ENCODE results near the gene ATP6V1B1. TPM values are rescaled to one million over a fixed set of nuclear protein-coding genes. Genes with fewer than 3 reads are reported as not detected.
A peak's percentile ranks its signal among the peaks of the same experiment; 100 is the strongest.

ATP6V1B1 gene
- total RNA-seq, 2 experiments from 2014 or later, result not detected

GRCh38 chr2:70922235-70923234 is 13.2 kb upstream of the ATP6V1B1 start:
- TF ChIP-seq CTCF (IDR thresholded peaks at IDR 0.05), result no peak
- H3K27me3 ChIP-seq (ENCODE audit: control insufficient read depth in 1 of 2, insufficient read depth in 2 of 2, low read length in 2 of 2), result peaks cover 2 to 8% of the 10 kb centered on the region in 2 experiments
- Mint-ChIP-seq H3K9me3 (no peaks in the 10 kb centered on the region), H3K4me1 (ENCODE audit: low read depth) (no peaks in the 10 kb centered on the region), H3K36me3 (ENCODE audit: low read depth) (no peaks in the 10 kb centered on the region), H3K4me3 (no peak overlapping the region), H3K27me3 (peaks cover 27% of the 10 kb centered on the region), H3K27ac (no peak overlapping the region)
- peaks cover 3% of the 10 kb centered on the region for H3K4me1 ChIP-seq (ENCODE audit: insufficient read depth, low read length)
- peaks cover 0 to 4% of the 10 kb centered on the region in 2 experiments for H3K9me3 ChIP-seq (ENCODE audit: control insufficient read depth in 1 of 2, insufficient read depth in 1 of 2, low read length in 2 of 2)
- no peak for ATAC-seq (ENCODE audit: poor library complexity)
- H3K27ac ChIP-seq (ENCODE audit: low read depth in 1 of 2, low read length in 2 of 2), result no peak overlapping the region
- H3K36me3 ChIP-seq (ENCODE audit: insufficient read depth, low read length), result no peaks in the 10 kb centered on the region
- POLR2A ChIA-PET, result no interaction called here
- H3K4me3 ChIP-seq (ENCODE audit: low read length), result no peak overlapping the region
- peak in 1 of 14 experiments; percentile 21 for DNase-seq
- intact Hi-C loops (cut with DNase I, micrococcal nuclease), result loop anchor here in 1 of 2 experiments (5.0 kb wide), 1 partner anchor 50 kb away; no protein-coding TSS in a partner anchor
- CTCF ChIA-PET, result interaction anchor here (1.0 kb wide), 1 partner anchor 26 kb away, joined by 3 read pairs; no protein-coding TSS in a partner anchor

GRCh38 chr2:70923378-70924015 is 12.2 kb upstream of the ATP6V1B1 start:
- H3K27me3 Mint-ChIP-seq, result peaks cover 18% of the 10 kb centered on the region
- intact Hi-C loops (cut with DNase I, micrococcal nuclease), result loop anchor here in 1 of 2 experiments (5.0 kb wide), 1 partner anchor 51 kb away; no protein-coding TSS in a partner anchor
- H3K27ac Mint-ChIP-seq, result no peak overlapping the region
- no peak overlapping the region for H3K4me3 ChIP-seq (ENCODE audit: low read length)
- no peaks in the 10 kb centered on the region for H3K9me3 Mint-ChIP-seq
- ATAC-seq (ENCODE audit: poor library complexity) (no peak), DNase-seq (peak in 1 of 14 experiments; percentile 30)
- CTCF ChIA-PET, result no interaction called here
- H3K36me3 ChIP-seq (ENCODE audit: insufficient read depth, low read length), result no peaks in the 10 kb centered on the region
- no peak overlapping the region for H3K4me3 Mint-ChIP-seq
- TF ChIP-seq CTCF (IDR thresholded peaks at IDR 0.05), result no peak
- POLR2A ChIA-PET, result no interaction called here
- no peaks in the 10 kb centered on the region for H3K4me1 Mint-ChIP-seq (ENCODE audit: low read depth)
- peaks cover 3% of the 10 kb centered on the region for H3K4me1 ChIP-seq (ENCODE audit: insufficient read depth, low read length)
- H3K9me3 ChIP-seq (ENCODE audit: control insufficient read depth in 1 of 2, insufficient read depth in 1 of 2, low read length in 2 of 2), result no peaks in the 10 kb centered on the region
- no peak overlapping the region for H3K27ac ChIP-seq (ENCODE audit: low read depth in 1 of 2, low read length in 2 of 2)
- no peaks in the 10 kb centered on the region for H3K36me3 Mint-ChIP-seq (ENCODE audit: low read depth)
- peaks cover under 1 to 2% of the 10 kb centered on the region in 2 experiments for H3K27me3 ChIP-seq (ENCODE audit: control insufficient read depth in 1 of 2, insufficient read depth in 2 of 2, low read length in 2 of 2)

GRCh38 chr2:70926042-70926441 is 9.7 kb upstream of the ATP6V1B1 start:
- H3K4me1 ChIP-seq (ENCODE audit: insufficient read depth, low read length), result no peaks in the 10 kb centered on the region
- intact Hi-C loops (cut with DNase I, micrococcal nuclease), result no loop called here
- no peaks in the 10 kb centered on the region for H3K9me3 ChIP-seq (ENCODE audit: control insufficient read depth in 1 of 2, insufficient read depth in 1 of 2, low read length in 2 of 2)
- no peaks in the 10 kb centered on the region for H3K36me3 Mint-ChIP-seq (ENCODE audit: low read depth)
- ChIA-PET CTCF (no interaction called here), POLR2A (no interaction called here)
- no peak overlapping the region for H3K4me3 Mint-ChIP-seq
- ATAC-seq (ENCODE audit: poor library complexity) (no peak), DNase-seq (peak in 1 of 14 experiments; percentile 25)
- no peak overlapping the region for H3K4me3 ChIP-seq (ENCODE audit: low read length)
- no peaks in the 10 kb centered on the region for H3K27me3 ChIP-seq (ENCODE audit: control insufficient read depth in 1 of 2, insufficient read depth in 2 of 2, low read length in 2 of 2)
- H3K4me1 Mint-ChIP-seq (ENCODE audit: low read depth), result no peaks in the 10 kb centered on the region
- no peaks in the 10 kb centered on the region for H3K36me3 ChIP-seq (ENCODE audit: insufficient read depth, low read length)
- TF ChIP-seq CTCF (IDR thresholded peaks at IDR 0.05), result no peak
- peaks cover 9% of the 10 kb centered on the region for H3K27me3 Mint-ChIP-seq
- H3K9me3 Mint-ChIP-seq, result no peaks in the 10 kb centered on the region
- no peak overlapping the region for H3K27ac ChIP-seq (ENCODE audit: low read depth in 1 of 2, low read length in 2 of 2)
- no peak overlapping the region for H3K27ac Mint-ChIP-seq

Data from CD4-positive, alpha-beta T cell (primary cell).